K562 (cell line): ENCODE data around the gene AGAP3.

Experiments
- CREB3 ChIP-seq: fragments of 450-650 bp; conservative IDR thresholded peaks from 2 replicates; pipeline ENCODE4 v1.6.1; 2016; ENCODE audit warnings: missing genetic modification characterization, low read depth, mild to moderate bottlenecking, missing compliant biosample characterization, moderate library complexity
- CTCF ChIP-seq, 3 experiments: IDR thresholded peaks in 2 of 3; conservative IDR thresholded peaks in 1 of 3; 2 replicates each; pipeline ENCODE4 v1.5.1; 2011 to 2012; ENCODE audit warnings: low read length in 3 of 3, mild to moderate bottlenecking in 3 of 3, control low read depth in 2 of 3, improper control_type of control experiment in 1 of 3, inconsistent platforms in 1 of 3, low read depth in 1 of 3, mixed read lengths in 1 of 3, moderate library complexity in 1 of 3; ENCODE audit not compliant: insufficient read depth in 2 of 3
- IRF2 ChIP-seq: sonication (generic); formaldehyde crosslinking; IDR thresholded peaks from 2 replicates; pipeline ENCODE4 v1.8.1; 2022; ENCODE audit warnings: mild to moderate bottlenecking, missing genetic modification reagents
- POLR2A ChIP-seq: fragments of 450-650 bp; conservative IDR thresholded peaks from 2 replicates; pipeline ENCODE4 v1.6.1; 2016
- ZFX ChIP-seq: sonication (generic); formaldehyde crosslinking; IDR thresholded peaks from 2 replicates; pipeline ENCODE4 v1.8.0; 2022; ENCODE audit warnings: mild to moderate bottlenecking, missing genetic modification reagents, moderate library complexity
- ZNF785 ChIP-seq: fragments of 250-450 bp; sonication (Bioruptor Pico); IDR thresholded peaks from 2 replicates; pipeline ENCODE4 v1.4.0; 2020; ENCODE audit warnings: mild to moderate bottlenecking

DNA sequence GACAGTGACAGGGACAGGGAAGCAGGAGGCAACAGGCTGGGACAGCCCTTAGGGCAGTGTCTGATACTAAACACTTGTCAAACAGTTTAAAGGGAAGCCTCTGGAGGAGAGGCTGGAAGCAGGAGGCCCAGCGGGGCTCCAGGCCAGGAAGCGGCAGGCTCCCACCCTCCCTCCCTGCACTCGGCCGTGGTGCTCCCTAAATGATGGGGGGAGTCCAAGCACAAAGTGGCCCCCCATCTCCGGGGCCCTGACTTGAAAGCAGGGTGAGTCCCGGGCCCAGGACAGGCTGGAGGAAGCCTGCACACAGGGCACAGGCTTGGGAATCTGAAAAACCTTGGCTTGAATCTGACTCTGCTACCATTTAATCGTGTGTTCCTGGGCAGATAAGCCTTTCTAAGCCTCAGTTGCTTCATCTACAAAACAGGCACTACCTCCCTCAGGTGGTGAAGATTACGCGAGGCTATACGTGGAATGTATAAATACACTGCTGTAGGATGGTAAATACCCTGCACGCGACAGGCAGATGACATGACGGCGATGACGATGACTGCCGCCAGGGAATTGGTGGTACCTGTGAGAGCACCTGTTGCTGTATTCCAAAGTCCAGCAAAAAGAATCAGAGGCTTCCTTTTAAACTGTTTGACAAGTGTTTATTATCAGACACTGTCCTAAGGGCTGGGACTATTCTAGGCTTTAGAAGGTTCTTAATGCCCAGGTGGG is 47.2 kb downstream of the AGAP3 start:
- TF ChIP-seq CTCF (IDR thresholded peaks at IDR 0.05 in 2 of 3, conservative IDR thresholded peaks at IDR 0.05 in 1 of 3; ENCODE audit: insufficient read depth in 2 of 3, low read depth in 1 of 3, low read length in 3 of 3): no peak
- no peak for TF ChIP-seq IRF2 (CRISPR knock-in tag)
- TF ChIP-seq POLR2A: no peak
- no peak for TF ChIP-seq CREB3 (tag)
- TF ChIP-seq ZNF785 (CRISPR knock-in tag): no peak
- no peak for TF ChIP-seq ZFX (CRISPR knock-in tag)
